GM12892 (cell line): ENCODE results near the gene USO1.

ENCODE experiments used
- DNase-seq: peaks from one replicate; pipeline ENCODE4 v3.0.0; 2011; ENCODE audit not compliant: insufficient read length
- FAIRE-seq: peaks from 2 replicates; lab custom pipeline; 2011; peaks lifted over from hg19 to GRCh38; lab: Jason Lieb, UNC
- POLR2A ChIP-seq: IDR thresholded peaks from 2 replicates; pipeline ENCODE4 v1.6.1; 2011; ENCODE audit warnings: low read depth, low read length, control low read depth
- POLR2AphosphoS5 ChIP-seq: IDR thresholded peaks from 2 replicates; pipeline ENCODE4 v1.6.1; 2011; ENCODE audit warnings: low read depth, low read length, control low read depth
- TAF1 ChIP-seq: IDR thresholded peaks from 2 replicates; pipeline ENCODE4 v1.6.1; 2011; ENCODE audit warnings: low read depth, mild to moderate bottlenecking, control low read depth, low read length, borderline replicate concordance

Gene USO1

DNA sequence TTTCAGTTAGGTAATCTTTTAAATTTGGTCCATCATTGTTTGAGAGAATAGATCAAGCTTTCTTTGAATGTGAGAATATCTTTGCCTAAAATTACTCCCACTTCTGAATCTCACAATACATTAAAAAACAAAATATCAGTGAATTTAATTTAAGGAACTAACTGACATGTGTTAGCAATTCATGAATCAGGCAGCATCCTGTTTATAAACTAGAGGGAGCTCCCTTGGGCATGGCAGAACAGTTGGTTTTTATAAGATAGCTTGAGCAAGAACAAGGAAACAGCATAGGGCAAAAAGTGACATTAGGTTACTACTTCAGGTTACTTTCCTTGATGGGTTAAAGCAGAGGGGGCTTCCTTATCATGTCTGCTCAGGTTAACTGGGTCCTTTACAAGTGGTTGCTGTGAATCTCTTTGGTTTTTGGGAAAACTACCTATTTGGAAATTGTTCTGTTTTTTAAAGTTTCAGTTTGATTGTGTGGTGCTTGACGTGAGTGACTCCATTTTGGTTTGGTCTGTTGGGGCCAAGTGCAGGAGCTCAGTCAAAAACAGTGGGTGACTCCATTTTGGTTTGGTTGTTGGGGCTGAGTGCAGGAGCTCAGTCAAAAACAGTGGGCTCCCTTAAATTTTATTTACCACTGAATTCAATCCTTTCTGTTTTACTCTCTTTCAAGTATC lies 109.9 kb downstream of the USO1 start:
- no peak for DNase-seq
- TF ChIP-seq POLR2AphosphoS5 (no peak), TAF1 (no peak), POLR2A (no peak)
- no peak for FAIRE-seq

DNA sequence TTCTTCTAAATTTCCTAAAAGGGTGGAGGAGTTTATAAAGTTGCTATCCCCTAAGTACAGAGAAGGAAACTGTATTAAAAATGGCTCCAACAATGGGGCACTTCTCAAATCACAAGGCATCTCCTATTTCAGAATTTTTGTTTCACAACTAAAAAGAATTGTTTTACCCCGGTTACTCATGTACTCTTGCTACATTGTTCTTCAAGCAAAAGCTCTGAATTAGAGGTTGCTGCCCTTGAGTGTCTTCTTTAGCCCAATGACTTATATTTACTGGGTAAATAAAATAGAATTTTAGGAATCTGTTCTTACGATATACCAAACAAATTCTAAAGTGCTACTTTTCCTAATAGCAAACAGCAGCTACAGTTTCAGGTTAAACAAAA lies 110.4 kb downstream of the USO1 start:
- TF ChIP-seq POLR2AphosphoS5 (no peak), POLR2A (no peak), TAF1 (no peak)
- FAIRE-seq (no peak), DNase-seq (no peak)

DNA sequence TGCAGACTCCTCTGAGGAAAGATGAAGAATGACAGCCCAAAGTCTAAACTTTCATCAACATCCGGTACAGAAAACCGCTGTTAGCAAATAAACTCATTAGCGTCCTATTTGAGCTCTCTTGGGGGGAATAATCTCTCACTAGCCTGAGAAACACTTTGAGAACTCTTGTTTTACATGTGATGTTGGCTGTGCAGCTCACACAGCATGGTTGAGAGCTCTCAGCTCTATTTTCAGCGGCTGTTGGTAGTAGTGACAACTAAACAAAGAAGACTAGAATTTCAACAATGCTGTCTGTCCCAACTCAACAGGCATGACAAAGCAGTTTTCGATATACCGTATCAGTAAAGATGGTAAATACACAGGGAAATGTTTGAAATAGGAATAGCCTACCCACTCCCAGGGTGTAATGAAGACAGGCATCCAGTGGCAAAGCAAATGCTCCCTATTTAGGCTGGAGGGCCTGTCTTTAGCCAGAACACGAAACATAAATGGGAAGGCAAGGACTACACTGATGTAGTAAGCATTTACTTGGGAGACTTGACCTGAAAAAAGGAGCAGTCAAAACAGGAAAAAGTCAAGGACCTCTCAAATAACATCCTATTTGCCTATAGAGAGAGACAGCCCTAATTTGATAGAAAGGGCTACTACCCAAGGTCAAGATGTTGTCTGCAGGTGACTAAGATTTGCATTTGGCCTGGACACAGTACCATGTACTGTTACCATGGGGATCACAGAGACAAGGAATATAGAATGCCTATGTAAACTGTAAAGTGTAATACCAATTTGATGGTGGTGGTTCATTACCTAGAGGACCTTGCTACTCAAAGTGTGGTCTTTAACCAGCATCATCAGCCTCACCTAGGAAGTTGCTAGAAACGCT lies 117.5 kb downstream of the USO1 start:
- DNase-seq (no peak), FAIRE-seq (no peak)
- TF ChIP-seq POLR2A: no peak
- TF ChIP-seq POLR2AphosphoS5: no peak
- TF ChIP-seq TAF1: no peak

DNA sequence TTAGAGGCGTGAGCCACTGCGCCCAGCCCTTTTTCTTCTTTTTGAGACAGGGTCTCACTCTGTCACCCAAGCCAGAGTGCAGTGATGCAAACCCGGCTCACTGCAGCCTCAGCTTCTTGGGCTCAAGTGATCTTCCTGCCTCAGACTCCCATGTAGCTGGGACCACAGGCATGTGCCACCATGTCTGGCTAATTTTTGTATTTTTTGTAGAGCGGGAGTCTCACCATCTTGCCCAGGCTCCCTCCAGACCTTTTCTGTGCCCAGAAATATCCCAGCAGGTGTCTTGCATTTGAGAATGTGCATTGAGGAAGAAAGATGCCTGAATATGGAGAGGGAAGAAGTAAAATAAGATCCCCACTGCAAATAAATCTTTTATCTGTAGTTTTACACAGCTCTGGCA lies 119.2 kb downstream of the USO1 start:
- TF ChIP-seq TAF1 (no peak), POLR2AphosphoS5 (no peak), POLR2A (no peak)
- FAIRE-seq: no peak

DNA sequence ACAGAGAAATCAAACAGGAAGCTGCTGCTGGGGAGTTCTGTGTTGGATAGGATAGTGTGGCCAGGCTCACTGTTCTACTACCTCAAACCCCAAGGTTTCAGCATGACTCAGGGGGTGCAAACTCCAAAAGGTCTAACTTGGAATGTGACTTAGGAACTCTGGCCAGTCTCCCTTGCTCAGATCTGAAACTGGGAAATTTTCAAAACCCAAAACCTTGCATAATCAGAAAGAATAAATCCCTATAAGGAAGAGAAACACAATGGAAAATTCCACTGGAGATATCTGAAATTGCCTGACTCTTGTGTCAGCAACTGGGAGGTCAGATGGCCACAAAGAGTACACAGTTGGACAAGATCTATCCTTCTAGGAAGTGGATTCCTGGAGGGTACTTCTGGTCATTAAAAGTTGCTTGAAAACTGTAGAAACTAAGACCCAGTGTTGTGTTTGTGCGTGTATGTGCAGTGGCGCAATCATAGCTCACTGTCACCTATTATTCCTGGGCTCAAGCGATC lies 119.8 kb downstream of the USO1 start:
- FAIRE-seq (no peak), DNase-seq (no peak)
- no peak for TF ChIP-seq POLR2AphosphoS5
- no peak for TF ChIP-seq POLR2A
- no peak for TF ChIP-seq TAF1

More for the DNA sequence above, 119.2 kb downstream of the USO1 start:
- DNase-seq: no peak

DNA sequence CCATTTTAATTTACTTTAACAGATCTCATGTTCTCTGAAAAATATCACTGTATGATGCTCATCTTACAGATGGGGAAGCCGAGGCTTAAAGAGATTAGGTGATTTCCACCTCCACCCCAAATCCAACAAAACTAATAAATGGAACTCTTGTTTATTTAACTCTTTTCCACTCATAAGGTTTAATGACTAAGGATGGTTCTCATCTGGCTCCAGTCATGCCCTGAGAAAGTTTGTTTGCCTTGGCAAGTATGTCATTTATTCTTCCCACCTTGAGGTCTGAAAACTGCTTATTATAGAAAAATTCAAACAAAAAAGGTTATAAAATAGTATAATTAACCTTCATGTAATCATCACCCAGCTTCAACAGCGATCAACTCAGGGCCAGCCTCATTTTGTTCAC lies 121.6 kb downstream of the USO1 start:
- TF ChIP-seq POLR2A (no peak), POLR2AphosphoS5 (no peak), TAF1 (no peak)
- FAIRE-seq (no peak), DNase-seq (no peak)

DNA sequence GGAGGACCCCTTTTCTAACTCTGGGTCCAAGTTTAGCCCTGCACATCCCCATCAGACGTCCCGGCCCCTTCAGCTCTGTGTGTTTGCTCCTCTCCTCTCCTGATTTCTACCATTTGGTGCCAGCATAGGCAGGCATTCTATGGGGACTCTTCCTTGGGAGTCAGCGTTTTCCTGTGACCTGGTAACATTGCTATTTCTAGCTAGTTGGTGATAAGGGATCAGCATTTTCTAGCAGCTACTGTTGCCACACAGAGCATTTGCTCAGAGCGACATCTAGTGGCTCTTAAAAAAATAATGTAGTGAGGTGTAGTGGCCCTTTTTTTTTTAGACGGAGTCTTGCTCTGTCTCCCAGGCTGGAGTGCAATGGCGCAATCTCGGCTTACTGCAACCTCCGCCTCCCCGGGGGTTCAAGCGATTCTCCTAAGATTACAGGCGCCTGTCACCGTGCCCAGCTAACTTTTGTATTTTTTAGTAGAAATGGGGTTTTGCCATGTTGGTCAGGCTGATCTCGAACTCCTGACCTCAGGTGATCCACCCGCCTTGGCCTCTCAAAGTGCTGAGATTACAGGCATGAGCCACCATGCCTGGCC lies 123.9 kb downstream of the USO1 start:
- FAIRE-seq (peak; percentile 36), DNase-seq (peak; percentile 17)

DNA sequence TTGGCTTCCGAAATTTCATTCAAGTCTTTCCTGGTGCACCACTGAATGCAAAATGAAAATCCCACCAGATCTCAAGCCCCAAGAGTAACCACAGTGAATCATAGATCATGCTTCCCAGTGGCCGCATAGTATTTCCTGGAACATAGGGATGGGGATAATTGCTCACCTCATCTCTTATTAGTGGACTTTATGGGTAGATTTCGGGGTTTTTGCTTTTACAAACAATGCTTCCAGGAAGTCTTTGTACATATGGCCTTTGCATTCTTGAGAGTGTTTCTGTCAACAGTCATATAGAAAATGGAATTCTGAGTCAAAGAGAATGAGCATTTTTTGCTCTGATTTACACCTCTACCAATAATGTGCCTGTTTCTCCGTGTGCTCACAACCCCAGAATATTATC lies 124.5 kb downstream of the USO1 start:
- FAIRE-seq (no peak), DNase-seq (no peak)
- no peak for TF ChIP-seq POLR2A
- no peak for TF ChIP-seq TAF1
- no peak for TF ChIP-seq POLR2AphosphoS5

DNA sequence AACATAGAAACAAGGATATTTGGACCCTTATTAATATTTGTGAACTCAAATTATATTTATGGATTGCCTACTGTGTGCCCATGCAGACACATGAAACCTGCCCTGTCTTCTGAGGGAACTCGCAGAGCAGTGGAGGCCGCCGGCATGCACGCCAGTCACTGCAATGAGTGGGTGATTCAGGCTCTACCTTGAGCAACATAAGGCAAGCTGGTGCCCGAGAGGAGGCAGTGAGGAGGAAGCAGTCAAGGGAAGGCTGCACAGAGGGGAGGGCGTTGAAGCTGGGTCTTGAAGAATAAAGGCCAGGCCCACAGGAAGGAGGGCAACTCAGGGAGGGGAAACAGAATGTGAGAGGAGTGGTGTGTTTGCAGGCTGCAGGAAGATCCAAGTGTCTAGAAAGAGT lies 125.1 kb downstream of the USO1 start:
- FAIRE-seq: no peak
- DNase-seq: no peak
- TF ChIP-seq POLR2A (no peak), POLR2AphosphoS5 (no peak), TAF1 (no peak)

DNA sequence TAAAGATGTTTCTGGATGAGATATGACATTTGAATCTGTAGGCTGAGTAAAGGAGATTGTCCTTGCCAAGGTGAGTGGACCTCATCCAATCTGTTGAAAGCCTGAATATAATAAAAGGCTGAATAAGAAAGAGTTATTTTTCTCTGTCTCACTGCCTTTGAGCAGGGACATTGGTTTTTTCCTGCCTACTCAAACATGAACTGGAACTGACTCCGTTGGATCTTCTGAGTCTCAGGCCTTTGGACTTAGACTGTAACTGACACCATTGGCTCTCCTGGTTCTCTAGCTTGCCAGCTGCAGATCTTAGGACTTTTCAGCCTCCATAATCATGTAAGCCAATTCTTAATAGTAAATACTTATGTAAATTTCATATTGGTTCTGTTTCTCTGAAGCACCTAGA lies 134.3 kb downstream of the USO1 start:
- DNase-seq: no peak
- FAIRE-seq: no peak
- TF ChIP-seq POLR2AphosphoS5 (no peak), TAF1 (no peak), POLR2A (no peak)

DNA sequence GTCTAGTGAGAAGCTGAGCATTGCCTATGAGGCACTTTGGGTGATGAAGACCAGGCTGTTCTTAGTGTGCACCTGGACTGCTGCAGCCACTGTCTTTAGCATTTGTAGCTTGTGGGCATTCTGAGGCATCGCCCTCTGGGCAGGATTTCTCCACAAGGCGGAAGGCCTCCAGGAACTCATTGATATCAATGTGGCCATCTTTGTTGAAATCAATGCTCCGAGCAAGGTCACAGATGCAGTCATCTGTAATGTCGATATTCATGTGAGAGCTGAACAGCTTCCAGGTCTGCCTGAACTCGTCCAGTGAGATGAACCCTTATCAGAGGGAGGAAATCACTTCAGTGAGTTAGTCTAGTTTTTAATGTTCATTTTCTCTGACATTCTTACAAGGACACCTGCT lies 136.2 kb downstream of the USO1 start:
- FAIRE-seq (no peak), DNase-seq (no peak)
- TF ChIP-seq POLR2AphosphoS5 (no peak), POLR2A (no peak), TAF1 (no peak)
